K562 (cell line): ENCODE measurements around the gene EIF4G1.

Experiments
- CHD2 ChIP-seq: IDR thresholded peaks from 2 replicates; pipeline ENCODE4 v1.6.1; 2011; ENCODE audit warnings: low read depth, low read length
- ELF4 ChIP-seq: fragments of 450-650 bp; formaldehyde crosslinking; IDR thresholded peaks from 2 replicates; pipeline ENCODE4 v1.4.0; 2022; ENCODE audit warnings: missing genetic modification characterization
- KAT7 ChIP-seq: sonication (generic); formaldehyde crosslinking; IDR thresholded peaks from 2 replicates; pipeline ENCODE4 v1.8.0; 2022; ENCODE audit warnings: missing genetic modification reagents, mild to moderate bottlenecking, borderline replicate concordance
- MEF2D ChIP-seq: conservative IDR thresholded peaks from 2 replicates; pipeline ENCODE4 v1.6.1; 2016; ENCODE audit warnings: low read depth, missing genetic modification characterization, missing compliant biosample characterization
- NR1H2 ChIP-seq: sonication (generic); formaldehyde crosslinking; IDR thresholded peaks from 2 replicates; pipeline ENCODE4 v1.4.0; 2020; ENCODE audit warnings: mild to moderate bottlenecking, missing genetic modification reagents
- POU5F1 ChIP-seq: fragments of 150-350 bp; IDR thresholded peaks from 2 replicates; pipeline ENCODE4 v1.6.1; 2014; ENCODE audit warnings: borderline replicate concordance, low read length, low read depth, mild to moderate bottlenecking; ENCODE audit not compliant: partially characterized antibody
- SIN3A ChIP-seq, 2 experiments: fragments of 150-350 bp in 1 of 2; IDR thresholded peaks; 2 replicates each; pipeline ENCODE4 v1.6.1; 2011 to 2016; ENCODE audit warnings: borderline replicate concordance in 2 of 2, low read depth in 2 of 2, low read length in 2 of 2, mild to moderate bottlenecking in 2 of 2, moderate library complexity in 2 of 2; ENCODE audit not compliant: control insufficient read depth in 1 of 2
- SMAD1 ChIP-seq: fragments of 150-350 bp; IDR thresholded peaks from 2 replicates; pipeline ENCODE4 v1.6.1; 2014; ENCODE audit warnings: low read length, low read depth; ENCODE audit not compliant: partially characterized antibody
- ZNF121 ChIP-seq: sonication (generic); formaldehyde crosslinking; conservative IDR thresholded peaks from 2 replicates; pipeline ENCODE4 v1.8.0; 2022; ENCODE audit warnings: missing genetic modification reagents
- TF ChIP-seq, protein P1 (sequence below): fragments of 450-650 bp; formaldehyde crosslinking; IDR thresholded peaks from 2 replicates; pipeline ENCODE4 v1.4.0; 2020; ENCODE audit warnings: mild to moderate bottlenecking
- TF ChIP-seq, protein P2 (sequence below), 2 experiments: fragments of 450-650 bp; formaldehyde crosslinking in 1 of 2; IDR thresholded peaks; 2 replicates each; pipeline versions ENCODE4 v1.4.0 to v1.6.1; 2014 to 2020; ENCODE audit warnings: mild to moderate bottlenecking in 2 of 2, borderline replicate concordance in 1 of 2, low read depth in 1 of 2
- TF ChIP-seq, protein P3 (sequence below), 3 experiments: IDR thresholded peaks in 2 of 3; conservative IDR thresholded peaks in 1 of 3; 2 replicates each; pipeline ENCODE4 v1.5.1; 2011 to 2012; ENCODE audit warnings: low read length in 3 of 3, mild to moderate bottlenecking in 3 of 3, control low read depth in 2 of 3, improper control_type of control experiment in 1 of 3, inconsistent platforms in 1 of 3, low read depth in 1 of 3, mixed read lengths in 1 of 3, moderate library complexity in 1 of 3; ENCODE audit not compliant: insufficient read depth in 2 of 3
- TF ChIP-seq, protein P4 (sequence below), 2 experiments: fragments of 450-650 bp; IDR thresholded peaks; 2 replicates each; pipeline ENCODE4 v1.6.1; 2018; ENCODE audit warnings: mild to moderate bottlenecking in 2 of 2, low read depth in 1 of 2; ENCODE audit not compliant: partially characterized antibody in 2 of 2
- TF ChIP-seq, protein P5 (sequence below): sonication (generic); formaldehyde crosslinking; IDR thresholded peaks from 2 replicates; pipeline ENCODE4 v1.9.0; 2022; ENCODE audit warnings: mild to moderate bottlenecking, missing genetic modification reagents

DNA sequence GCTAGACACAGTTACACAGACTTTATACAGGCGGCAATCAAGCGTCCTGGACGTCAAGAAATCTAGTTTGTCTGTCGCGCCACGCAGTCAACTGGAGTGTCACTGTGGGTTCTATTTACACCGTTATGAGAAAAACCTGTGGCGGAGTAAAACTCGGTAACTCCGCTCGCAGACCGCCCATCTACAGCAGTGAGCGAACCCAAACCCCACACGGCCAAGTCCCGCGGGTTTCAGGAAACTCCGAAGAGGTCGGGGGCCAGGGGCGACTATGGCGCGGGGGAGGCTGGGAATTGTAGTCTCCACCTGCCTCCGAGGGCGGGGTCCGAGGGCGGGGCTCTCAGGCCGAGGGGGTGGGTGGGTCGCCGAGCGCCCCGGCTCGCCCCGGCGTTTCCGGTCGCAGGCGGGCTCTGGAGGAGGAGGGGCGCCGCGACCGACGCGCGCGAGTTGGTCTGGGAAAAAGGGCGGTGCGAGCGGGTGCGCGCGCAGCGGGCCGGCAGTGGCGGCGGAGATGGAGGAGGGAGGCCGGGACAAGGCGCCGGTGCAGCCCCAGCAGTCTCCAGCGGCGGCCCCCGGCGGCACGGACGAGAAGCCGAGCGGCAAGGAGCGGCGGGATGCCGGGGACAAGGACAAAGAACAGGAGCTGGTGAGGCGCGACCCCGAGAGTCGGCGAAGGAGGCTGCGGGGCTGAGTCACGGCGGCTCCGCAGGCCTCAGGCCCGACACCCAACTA is 15.5 kb upstream of the EIF4G1 start, which contains the start of gene PSMD2:
- TF ChIP-seq, protein P1, sequence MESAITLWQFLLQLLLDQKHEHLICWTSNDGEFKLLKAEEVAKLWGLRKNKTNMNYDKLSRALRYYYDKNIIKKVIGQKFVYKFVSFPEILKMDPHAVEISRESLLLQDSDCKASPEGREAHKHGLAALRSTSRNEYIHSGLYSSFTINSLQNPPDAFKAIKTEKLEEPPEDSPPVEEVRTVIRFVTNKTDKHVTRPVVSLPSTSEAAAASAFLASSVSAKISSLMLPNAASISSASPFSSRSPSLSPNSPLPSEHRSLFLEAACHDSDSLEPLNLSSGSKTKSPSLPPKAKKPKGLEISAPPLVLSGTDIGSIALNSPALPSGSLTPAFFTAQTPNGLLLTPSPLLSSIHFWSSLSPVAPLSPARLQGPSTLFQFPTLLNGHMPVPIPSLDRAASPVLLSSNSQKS (CRISPR knock-in tag) = no peak
- TF ChIP-seq ZNF121 (CRISPR knock-in tag) (no peak), KAT7 (CRISPR knock-in tag) (0 out of 2 replicates have a peak, but pooled peaks have one; percentile 74), NR1H2 (CRISPR knock-in tag) (no peak; the same call in 1 of the 2 replicates), SMAD1 (no peak), CHD2 (peak; percentile 95), ELF4 (CRISPR knock-in tag) (no peak), SIN3A (IDR thresholded peaks at IDR 0.05; ENCODE audit: borderline replicate concordance in 2 of 2, control insufficient read depth in 1 of 2, low read depth in 2 of 2, low read length in 2 of 2) (peak in 1 of 2 experiments; percentile 21; a peak in 2 of 4 replicates), POU5F1 (no peak), MEF2D (no peak)
- TF ChIP-seq, protein P2, sequence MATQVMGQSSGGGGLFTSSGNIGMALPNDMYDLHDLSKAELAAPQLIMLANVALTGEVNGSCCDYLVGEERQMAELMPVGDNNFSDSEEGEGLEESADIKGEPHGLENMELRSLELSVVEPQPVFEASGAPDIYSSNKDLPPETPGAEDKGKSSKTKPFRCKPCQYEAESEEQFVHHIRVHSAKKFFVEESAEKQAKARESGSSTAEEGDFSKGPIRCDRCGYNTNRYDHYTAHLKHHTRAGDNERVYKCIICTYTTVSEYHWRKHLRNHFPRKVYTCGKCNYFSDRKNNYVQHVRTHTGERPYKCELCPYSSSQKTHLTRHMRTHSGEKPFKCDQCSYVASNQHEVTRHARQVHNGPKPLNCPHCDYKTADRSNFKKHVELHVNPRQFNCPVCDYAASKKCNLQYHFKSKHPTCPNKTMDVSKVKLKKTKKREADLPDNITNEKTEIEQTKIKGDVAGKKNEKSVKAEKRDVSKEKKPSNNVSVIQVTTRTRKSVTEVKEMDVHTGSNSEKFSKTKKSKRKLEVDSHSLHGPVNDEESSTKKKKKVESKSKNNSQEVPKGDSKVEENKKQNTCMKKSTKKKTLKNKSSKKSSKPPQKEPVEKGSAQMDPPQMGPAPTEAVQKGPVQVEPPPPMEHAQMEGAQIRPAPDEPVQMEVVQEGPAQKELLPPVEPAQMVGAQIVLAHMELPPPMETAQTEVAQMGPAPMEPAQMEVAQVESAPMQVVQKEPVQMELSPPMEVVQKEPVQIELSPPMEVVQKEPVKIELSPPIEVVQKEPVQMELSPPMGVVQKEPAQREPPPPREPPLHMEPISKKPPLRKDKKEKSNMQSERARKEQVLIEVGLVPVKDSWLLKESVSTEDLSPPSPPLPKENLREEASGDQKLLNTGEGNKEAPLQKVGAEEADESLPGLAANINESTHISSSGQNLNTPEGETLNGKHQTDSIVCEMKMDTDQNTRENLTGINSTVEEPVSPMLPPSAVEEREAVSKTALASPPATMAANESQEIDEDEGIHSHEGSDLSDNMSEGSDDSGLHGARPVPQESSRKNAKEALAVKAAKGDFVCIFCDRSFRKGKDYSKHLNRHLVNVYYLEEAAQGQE (IDR thresholded peaks at IDR 0.05; ENCODE audit: borderline replicate concordance) = no peak
- TF ChIP-seq, protein P2 (CRISPR knock-in tag; IDR thresholded peaks at IDR 0.05; ENCODE audit: low read depth) = 0 out of 2 replicates have a peak, but pooled peaks have one; percentile 68
- TF ChIP-seq, protein P3, sequence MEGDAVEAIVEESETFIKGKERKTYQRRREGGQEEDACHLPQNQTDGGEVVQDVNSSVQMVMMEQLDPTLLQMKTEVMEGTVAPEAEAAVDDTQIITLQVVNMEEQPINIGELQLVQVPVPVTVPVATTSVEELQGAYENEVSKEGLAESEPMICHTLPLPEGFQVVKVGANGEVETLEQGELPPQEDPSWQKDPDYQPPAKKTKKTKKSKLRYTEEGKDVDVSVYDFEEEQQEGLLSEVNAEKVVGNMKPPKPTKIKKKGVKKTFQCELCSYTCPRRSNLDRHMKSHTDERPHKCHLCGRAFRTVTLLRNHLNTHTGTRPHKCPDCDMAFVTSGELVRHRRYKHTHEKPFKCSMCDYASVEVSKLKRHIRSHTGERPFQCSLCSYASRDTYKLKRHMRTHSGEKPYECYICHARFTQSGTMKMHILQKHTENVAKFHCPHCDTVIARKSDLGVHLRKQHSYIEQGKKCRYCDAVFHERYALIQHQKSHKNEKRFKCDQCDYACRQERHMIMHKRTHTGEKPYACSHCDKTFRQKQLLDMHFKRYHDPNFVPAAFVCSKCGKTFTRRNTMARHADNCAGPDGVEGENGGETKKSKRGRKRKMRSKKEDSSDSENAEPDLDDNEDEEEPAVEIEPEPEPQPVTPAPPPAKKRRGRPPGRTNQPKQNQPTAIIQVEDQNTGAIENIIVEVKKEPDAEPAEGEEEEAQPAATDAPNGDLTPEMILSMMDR (IDR thresholded peaks at IDR 0.05 in 2 of 3, conservative IDR thresholded peaks at IDR 0.05 in 1 of 3; ENCODE audit: insufficient read depth in 2 of 3, low read depth in 1 of 3, low read length in 3 of 3) = no peak
- TF ChIP-seq, protein P4, sequence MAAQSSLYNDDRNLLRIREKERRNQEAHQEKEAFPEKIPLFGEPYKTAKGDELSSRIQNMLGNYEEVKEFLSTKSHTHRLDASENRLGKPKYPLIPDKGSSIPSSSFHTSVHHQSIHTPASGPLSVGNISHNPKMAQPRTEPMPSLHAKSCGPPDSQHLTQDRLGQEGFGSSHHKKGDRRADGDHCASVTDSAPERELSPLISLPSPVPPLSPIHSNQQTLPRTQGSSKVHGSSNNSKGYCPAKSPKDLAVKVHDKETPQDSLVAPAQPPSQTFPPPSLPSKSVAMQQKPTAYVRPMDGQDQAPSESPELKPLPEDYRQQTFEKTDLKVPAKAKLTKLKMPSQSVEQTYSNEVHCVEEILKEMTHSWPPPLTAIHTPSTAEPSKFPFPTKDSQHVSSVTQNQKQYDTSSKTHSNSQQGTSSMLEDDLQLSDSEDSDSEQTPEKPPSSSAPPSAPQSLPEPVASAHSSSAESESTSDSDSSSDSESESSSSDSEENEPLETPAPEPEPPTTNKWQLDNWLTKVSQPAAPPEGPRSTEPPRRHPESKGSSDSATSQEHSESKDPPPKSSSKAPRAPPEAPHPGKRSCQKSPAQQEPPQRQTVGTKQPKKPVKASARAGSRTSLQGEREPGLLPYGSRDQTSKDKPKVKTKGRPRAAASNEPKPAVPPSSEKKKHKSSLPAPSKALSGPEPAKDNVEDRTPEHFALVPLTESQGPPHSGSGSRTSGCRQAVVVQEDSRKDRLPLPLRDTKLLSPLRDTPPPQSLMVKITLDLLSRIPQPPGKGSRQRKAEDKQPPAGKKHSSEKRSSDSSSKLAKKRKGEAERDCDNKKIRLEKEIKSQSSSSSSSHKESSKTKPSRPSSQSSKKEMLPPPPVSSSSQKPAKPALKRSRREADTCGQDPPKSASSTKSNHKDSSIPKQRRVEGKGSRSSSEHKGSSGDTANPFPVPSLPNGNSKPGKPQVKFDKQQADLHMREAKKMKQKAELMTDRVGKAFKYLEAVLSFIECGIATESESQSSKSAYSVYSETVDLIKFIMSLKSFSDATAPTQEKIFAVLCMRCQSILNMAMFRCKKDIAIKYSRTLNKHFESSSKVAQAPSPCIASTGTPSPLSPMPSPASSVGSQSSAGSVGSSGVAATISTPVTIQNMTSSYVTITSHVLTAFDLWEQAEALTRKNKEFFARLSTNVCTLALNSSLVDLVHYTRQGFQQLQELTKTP (IDR thresholded peaks at IDR 0.05; ENCODE audit: low read depth in 1 of 2, partially characterized antibody in 2 of 2) = peak; percentile 41 to 86
- TF ChIP-seq, protein P5, sequence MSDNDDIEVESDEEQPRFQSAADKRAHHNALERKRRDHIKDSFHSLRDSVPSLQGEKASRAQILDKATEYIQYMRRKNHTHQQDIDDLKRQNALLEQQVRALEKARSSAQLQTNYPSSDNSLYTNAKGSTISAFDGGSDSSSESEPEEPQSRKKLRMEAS = no peak
